ENCODE data around the gene RCOR3.
"Not testable (repeated sequence)": the region's sequence is repeated elsewhere in the genome, so short reads cannot be mapped to it uniquely, and the experiment has no call there.

Gene RCOR3

DNA sequence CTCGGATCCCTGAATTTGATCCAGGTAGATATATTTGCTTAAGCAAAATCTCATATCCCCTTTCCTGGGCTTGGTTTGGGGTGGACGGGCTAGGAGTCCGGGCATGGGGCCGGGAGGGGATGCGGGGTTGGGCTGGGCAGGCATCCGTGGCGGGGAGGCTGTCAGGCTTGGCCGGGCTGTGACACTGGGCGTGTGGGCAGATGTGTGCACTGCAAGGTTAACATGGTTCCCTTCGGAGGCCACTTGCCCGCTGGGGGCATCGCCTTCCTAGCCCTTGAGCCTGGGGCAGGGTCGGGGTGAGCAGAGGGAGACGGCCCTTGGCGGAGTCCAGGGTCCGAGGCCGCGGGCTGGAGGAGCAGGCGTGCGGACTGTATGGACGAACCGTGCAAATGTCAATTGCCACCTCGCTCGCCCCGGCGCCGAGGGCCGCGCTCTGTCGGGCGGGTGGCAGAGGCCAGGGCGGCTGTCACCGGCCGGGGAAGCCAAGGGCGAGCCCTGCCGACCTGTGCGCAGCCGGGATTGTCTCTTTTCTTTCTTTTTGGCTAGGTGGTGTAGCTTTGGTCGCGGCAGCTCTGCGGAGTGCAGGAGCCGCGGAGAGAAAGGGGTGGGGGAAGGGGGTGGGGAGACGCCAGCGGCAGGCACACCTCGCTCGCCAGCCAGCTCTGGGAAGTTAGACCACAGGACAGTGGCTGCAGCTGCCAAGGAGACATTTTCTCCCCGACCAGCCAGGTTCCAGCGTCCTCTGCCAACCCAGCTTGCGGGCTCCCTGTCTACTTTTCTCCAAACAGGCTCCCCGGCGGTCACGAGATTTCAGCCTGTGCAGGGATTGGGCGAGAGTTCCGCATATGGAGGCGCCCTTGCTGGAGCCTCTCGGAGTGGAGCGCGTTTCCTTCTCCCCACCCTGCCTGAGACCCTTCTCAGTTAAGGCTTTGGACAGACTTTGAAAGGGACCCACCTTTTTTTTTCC is 1.3 kb downstream of the RCOR3 start:
- peak; percentile 33 for DNase-seq (ENCODE audit: low read depth)

DNA sequence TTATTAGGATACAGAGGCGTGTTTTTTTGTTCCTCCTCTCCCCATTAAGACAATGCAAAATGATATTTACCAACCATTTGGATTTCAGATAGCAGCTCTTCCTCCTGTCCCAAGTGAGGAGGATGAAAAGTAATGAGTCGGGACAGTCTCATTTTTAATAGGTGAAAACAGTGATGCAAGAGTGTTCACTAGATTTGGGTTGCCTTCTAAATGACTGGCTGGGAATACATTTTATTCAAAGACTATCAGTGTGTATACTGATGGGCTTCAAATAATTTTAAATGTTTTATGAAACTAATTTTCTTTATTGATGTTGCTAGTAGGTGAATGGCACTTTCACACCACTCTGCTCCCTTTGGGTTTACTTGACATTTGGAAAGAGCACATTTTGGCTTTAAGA is 2.1 kb downstream of the RCOR3 start:
- no peak for DNase-seq (ENCODE audit: low read depth)

DNA sequence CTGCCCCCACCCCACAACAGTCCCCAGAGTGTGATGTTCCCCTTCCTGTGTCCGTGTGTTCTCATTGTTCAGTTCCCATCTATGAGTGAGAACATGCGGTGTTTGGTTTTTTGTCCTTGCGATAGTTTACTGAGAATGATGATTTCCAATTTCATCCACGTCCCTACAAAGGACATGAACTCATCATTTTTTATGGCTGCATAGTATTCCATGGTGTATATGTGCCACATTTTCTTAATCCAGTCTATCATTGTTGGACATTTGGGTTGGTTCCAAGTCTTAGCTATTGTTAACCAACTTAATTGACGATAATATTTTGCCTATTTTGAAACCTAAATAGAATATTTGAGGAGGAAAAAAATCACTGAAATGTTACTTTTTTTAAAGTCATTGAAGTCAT is 3.9 kb downstream of the RCOR3 start:
- not testable (repeated sequence) for DNase-seq (ENCODE audit: low read depth)

- DNase-seq (ENCODE audit: low read depth), result no peak
These were observed 8.2 kb downstream of the RCOR3 start for GRCh38 chr1:211267204-211267857.

- DNase-seq (ENCODE audit: low read depth), result no peak
These were observed 20.2 kb downstream of the RCOR3 start for GRCh38 chr1:211279340-211279739.

DNA sequence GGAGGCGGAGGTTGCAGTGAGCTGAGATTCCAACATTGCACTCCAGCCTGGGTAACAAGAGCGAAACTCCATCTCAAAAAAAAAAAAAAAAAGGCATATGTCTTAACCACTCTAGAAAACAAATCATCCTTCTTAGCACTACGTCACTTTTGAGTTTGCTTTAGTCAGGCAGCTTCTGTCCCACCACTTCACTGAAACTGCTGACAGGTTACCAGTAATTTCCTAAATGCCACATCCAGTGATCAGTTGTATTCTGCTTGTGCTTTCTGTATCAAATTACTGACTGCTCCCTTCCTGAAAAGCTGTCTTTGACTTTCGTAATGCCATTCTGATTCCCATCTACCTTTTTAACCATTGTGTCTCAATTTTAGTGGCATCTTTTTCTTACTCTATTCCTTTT is 21.7 kb downstream of the RCOR3 start:
- no peak for DNase-seq (ENCODE audit: low read depth)

DNA sequence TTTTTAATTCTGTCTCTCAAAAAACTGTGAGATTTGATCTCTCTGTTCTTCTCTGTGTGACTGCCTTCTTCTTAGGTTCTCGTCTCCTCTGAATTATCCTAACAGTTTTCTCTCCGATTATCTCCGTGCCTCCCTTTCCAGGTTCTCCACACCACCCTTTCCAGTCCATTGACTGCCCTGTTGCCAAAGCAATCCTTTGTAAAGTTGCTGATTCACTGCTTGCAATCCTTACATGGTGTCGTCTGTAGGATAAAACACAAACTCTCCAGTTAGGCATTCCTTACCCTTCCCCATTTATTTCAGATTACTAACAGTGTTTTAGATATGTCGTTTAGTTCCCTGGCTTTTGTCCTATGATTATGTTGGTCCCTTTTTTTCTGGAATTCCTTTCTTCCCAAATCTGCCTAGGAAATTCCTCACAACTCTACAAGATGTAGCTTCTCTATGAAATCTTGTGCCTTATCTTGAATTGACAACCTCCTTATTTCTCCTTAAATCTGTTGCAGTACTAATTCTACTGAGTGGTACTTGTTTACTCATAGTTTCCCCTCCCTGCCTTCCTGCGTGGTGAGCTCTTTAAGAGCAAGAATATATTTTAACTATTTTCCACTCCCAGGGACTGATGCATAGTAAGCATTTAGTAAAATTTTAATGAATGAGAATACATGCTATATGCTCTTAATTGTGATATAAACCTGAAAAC is 22.3 kb downstream of the RCOR3 start:
- DNase-seq (ENCODE audit: low read depth), result no peak

DNA sequence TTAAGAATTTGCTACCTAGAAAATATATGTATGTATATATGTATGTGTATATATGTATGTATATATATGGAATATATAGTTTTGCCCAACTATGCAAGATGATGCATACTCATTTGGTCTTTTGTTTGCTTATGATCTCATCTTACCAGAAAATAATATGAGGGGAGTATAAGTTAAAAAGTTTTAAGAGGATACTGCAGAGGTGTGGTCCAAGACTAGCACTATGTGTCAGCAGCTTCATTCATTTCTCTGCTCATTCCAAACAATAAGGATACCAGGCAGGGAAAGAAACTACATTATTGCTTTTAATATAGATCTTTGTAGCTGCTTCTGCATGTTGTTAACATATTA is 22.8 kb downstream of the RCOR3 start:
- no peak for DNase-seq (ENCODE audit: low read depth)

- DNase-seq (ENCODE audit: low read depth), result no peak
These were observed 26.0 kb downstream of the RCOR3 start for GRCh38 chr1:211285196-211285595.

DNA sequence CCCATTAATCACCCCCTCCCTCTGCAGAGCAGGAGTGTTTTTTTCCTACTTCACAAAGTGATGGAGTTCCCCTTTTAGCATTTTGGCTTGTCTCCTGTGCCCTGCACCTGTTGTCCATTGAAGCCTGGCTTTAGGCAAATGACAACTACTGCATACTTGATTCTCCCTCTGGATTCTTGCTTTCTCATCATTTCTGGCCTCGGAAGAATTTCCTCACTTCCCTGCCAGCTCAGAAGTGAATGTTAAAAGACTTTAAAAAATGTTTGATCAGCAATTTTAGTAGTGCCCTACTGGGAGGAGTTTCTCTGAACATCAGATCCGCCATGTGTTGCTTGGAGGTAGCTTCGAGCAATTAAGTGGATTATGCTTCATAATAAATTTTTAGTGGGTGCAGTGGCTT is 28.1 kb downstream of the RCOR3 start:
- no peak for DNase-seq (ENCODE audit: low read depth)

DNA sequence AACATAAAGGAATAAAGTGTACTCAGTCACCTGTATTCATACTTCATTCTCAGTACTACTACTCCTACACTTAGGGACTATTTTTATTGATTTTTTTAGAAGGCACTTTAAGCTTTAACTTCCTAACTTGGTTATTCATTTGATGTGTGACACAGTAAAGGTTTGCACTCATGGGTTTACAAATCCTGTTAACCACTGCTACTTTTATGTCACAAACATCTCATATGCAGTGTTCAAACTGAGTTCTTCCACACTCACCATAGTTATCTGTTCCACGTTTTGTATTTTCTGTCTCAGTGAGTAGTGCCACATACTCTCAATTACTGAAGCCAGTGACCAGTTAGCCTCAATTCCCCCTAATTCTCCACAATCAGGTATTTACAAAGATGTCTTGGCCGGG is 33.2 kb downstream of the RCOR3 start:
- DNase-seq (ENCODE audit: low read depth), result no peak

DNA sequence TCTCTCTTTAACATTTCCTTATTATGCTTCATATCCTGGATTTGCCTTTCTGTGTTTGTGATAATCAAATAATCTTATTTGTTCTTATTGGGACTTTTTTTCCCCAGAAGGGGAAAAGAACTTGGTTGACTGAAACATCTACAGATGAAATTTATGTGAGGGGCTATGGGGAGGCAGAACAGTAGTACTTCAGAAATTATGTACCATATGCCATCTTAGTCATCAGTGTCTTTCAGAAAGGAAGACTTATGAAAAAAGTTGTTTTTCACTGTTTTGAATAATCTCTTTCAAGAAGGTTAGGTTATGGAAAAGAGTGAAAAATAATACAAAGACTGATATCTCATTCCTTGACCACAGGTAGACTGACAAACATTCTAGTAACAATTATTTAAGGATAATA is 37.2 kb downstream of the RCOR3 start:
- DNase-seq (ENCODE audit: low read depth), result no peak

DNA sequence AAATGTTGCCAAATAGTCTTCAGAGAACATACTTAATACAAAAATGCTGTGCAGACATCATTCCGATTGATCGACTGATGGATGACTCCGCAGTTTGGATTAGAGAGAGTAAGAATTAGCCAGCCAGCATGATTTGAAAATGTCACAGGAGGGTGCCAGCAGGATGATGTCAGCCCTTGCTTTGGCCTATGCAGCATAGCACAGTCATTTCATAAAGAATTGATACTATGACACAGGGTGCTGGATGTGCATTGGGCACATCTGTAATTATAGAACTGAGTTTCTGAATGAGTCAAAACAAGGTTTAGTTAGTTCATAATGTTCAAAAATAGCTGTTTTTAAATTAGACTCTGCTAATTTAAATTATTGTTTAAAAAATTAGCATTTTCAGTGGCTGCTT is 45.9 kb downstream of the RCOR3 start:
- no peak for DNase-seq (ENCODE audit: low read depth)

GRCh38 chr1:211309617-211310016 is 50.5 kb downstream of the RCOR3 start:
- no peak for DNase-seq (ENCODE audit: low read depth)

DNA sequence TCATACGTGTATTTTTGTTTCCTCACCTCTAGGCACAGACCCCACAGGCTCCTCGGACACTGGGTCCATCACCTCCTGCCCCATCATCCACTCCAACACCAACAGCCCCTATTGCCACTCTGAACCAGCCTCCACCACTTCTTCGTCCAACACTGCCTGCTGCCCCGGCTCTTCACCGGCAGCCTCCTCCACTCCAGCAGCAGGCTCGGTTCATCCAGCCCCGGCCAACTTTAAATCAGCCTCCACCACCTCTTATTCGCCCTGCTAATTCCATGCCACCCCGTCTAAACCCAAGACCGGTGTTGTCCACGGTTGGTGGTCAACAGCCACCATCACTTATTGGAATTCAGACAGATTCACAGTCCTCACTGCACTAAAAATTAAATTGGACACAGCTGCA is 54.2 kb downstream of the RCOR3 start:
- no peak for DNase-seq (ENCODE audit: low read depth)

DNA sequence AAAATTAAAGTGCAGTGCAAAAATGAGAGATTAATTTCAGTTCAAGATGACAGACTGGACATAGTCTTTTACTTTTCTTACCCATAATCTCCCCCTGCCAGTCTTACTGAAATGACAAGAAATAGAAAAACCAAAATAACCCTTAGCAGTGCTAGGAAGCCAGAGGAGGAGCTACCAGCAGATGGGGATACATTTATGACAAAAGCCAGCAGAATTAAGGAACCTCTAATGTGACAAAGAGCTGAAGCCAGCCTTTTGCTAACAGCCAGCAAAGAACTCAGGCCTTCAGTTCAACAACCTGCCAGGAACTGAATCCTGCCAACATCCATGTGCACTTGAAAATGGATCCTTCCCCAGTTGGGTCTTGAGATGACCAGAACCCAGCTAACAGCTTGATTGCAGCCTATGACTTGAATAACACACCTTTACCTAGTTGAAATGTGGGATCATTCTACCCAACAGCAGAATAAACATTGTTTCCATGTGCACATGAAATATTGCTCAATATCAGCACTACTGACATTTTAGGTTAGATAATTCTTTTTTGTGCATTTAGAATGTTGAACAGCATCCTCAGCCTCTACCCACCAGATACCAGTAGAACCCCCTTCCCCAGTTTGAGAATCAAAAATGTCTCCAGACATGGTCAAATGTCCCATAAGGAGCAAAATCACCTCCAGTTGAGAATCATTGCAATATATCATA is 59.6 kb downstream of the RCOR3 start:
- no peak for DNase-seq (ENCODE audit: low read depth)

- DNase-seq (ENCODE audit: low read depth), result no peak
These were observed 60.7 kb downstream of the RCOR3 start for GRCh38 chr1:211319892-211320291.

DNA sequence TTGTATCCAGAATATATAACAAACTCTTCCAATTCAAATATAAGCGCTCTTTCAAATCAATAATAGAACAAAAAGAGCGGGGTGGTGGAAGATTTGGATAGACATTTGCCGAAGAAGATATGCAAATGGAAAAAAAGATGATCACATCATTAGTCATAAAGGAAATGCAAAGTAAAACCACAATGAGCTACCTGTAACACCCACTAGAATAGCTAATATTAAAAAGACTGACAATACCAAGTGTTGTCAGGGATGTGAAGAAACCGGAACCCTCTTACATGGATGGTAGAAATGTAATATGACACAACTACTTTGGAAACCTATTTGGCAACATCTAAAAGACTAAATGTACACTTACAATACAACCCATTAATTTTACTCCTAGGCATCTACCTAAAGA is 61.8 kb downstream of the RCOR3 start:
- no peak for DNase-seq (ENCODE audit: low read depth)

GRCh38 chr1:211321646-211322045 is 62.5 kb downstream of the RCOR3 start:
- DNase-seq (ENCODE audit: low read depth), result not testable (repeated sequence)

- peak; percentile 55 for DNase-seq (ENCODE audit: low read depth)
These were observed 64.2 kb downstream of the RCOR3 start for GRCh38 chr1:211323156-211324063.
